Hepatocyte (in vitro differentiated cells): ENCODE data around the gene HCAR1. TPM values are rescaled to one million over a fixed set of nuclear protein-coding genes. Genes with fewer than 3 reads are reported as not detected.
A peak's percentile ranks its signal among the peaks of the same experiment; 100 is the strongest.

ENCODE experiments used
- DNase-seq: peaks from one replicate; pipeline ENCODE4 v3.0.0-alpha.2; 2016; ENCODE audit warnings: low spot score
- H2AFZ ChIP-seq: fragments of 200-600 bp; sonication (generic); 2 replicates; pipeline ENCODE4 v1.6.0; 2016; ENCODE audit warnings: antibody characterized with exemption, mild to moderate bottlenecking
- H3K27ac ChIP-seq: fragments of 200-600 bp; sonication (generic); 2 replicates; pipeline ENCODE4 v1.5.1; 2016; ENCODE audit warnings: mild to moderate bottlenecking
- H3K27me3 ChIP-seq: fragments of 200-600 bp; sonication (generic); 2 replicates; pipeline ENCODE4 v1.6.1; 2016
- H3K36me3 ChIP-seq: fragments of 200-600 bp; sonication (generic); replicated peaks from 2 replicates; pipeline ENCODE4 v1.5.1; 2016; ENCODE audit warnings: low read depth; ENCODE audit not compliant: insufficient read depth
- H3K4me1 ChIP-seq: fragments of 200-600 bp; sonication (generic); 2 replicates; pipeline ENCODE4 v1.5.1; 2016; ENCODE audit warnings: mild to moderate bottlenecking, moderate library complexity; ENCODE audit not compliant: insufficient read depth
- H3K4me2 ChIP-seq: fragments of 200-600 bp; sonication (generic); 2 replicates; pipeline ENCODE4 v1.6.0; 2016
- H3K4me3 ChIP-seq: fragments of 200-600 bp; sonication (generic); 2 replicates; pipeline ENCODE4 v1.5.1; 2016; ENCODE audit warnings: mild to moderate bottlenecking
- H3K79me2 ChIP-seq: fragments of 200-600 bp; sonication (generic); 2 replicates; pipeline ENCODE4 v1.6.0; 2017; ENCODE audit warnings: mild to moderate bottlenecking
- H3K9me2 ChIP-seq: fragments of 200-600 bp; sonication (generic); replicated peaks from 2 replicates; pipeline ENCODE4 v1.6.0; 2017; ENCODE audit warnings: mild to moderate bottlenecking; ENCODE audit not compliant: insufficient read depth
- H3K9me3 ChIP-seq: fragments of 200-600 bp; sonication (generic); 2 replicates; pipeline ENCODE4 v1.5.1; 2016; ENCODE audit warnings: low read depth, mild to moderate bottlenecking
- H4K20me1 ChIP-seq: fragments of 200-600 bp; sonication (generic); 2 replicates; pipeline ENCODE4 v1.6.0; 2016; ENCODE audit warnings: mild to moderate bottlenecking; ENCODE audit not compliant: insufficient read depth, poor library complexity, severe bottlenecking
- CTCF ChIP-seq: fragments of 200-600 bp; sonication (generic); IDR thresholded peaks from 2 replicates; pipeline ENCODE4 v1.5.1; 2016; ENCODE audit warnings: antibody characterized with exemption, mild to moderate bottlenecking; ENCODE audit not compliant: poor library complexity
- EZH2 ChIP-seq: fragments of 200-600 bp; sonication (generic); IDR thresholded peaks from 2 replicates; pipeline ENCODE4 v1.6.1; 2016; ENCODE audit warnings: antibody characterized with exemption, mild to moderate bottlenecking, borderline replicate concordance
- EZH2phosphoT487 ChIP-seq: fragments of 200-600 bp; sonication (generic); IDR thresholded peaks from one replicate; pipeline ENCODE4 v1.6.1; 2018; ENCODE audit warnings: antibody characterized with exemption, mild to moderate bottlenecking, low read depth, moderate library complexity; ENCODE audit not compliant: unreplicated experiment, severe bottlenecking
- WGBS: methylation state at CpG from one replicate; pipeline ENCODE4 v1.1.6; 2016; ENCODE audit warnings: low lambda C conversion rate; ENCODE audit errors: missing lambda C conversion rate; 5-methylcytosine and 5-hydroxymethylcytosine counted together
- polyA plus RNA-seq: library from polyadenylated mRNA; unstranded; fragments of >200 nt; fragmentation: Nextera tagmentation; extraction: Ambion mirVana; gene quantifications from 2 replicates; pipeline ENCODE4 v1.2.1, GENCODE V29; 2016
- total RNA-seq: library from RNA; depleted of rRNA; stranded (reverse); fragments of >200 nt; gene quantifications from 2 replicates; pipeline ENCODE4 v1.2.3, GENCODE V29; 2014

Gene HCAR1
- total and polyA plus RNA-seq, 2 experiments from 2014 or later, result 0.19 to 0.63 TPM

DNA sequence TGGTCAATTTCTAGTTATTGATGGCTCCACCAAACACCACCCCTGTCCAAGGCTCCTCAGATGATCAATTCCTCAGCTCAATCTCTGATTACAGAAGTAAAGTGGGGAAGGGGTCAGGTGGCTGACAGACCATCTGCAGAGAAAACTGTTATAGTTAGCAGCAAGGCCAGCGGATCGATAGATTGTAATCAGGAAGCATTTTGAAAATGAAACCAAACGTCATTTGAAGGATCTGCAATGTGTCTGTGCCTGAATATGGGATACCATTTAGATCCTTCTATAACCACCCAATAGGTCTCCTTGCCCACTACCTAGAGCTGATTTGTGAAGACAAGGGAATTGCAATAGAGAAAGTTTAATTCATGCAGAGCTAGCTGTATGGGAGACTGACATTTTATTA lies 39.1 kb downstream of the HCAR1 start:
- H3K9me3 ChIP-seq, result no peaks in the 10 kb centered on the region
- WGBS, result 89% methylated on average over 3 of the region's 3 CpGs
- H3K79me2 ChIP-seq, result no peaks in the 10 kb centered on the region
- no peak for TF ChIP-seq CTCF
- no peak for TF ChIP-seq EZH2
- no peak for TF ChIP-seq EZH2phosphoT487
- no peaks in the 10 kb centered on the region for H4K20me1 ChIP-seq
- no peak overlapping the region for H3K4me3 ChIP-seq
- no peak overlapping the region for H3K4me2 ChIP-seq
- H3K27me3 ChIP-seq, result no peaks in the 10 kb centered on the region
- no peaks in the 10 kb centered on the region for H3K9me2 ChIP-seq
- no peak for DNase-seq
- peaks cover under 1% of the 10 kb centered on the region for H3K4me1 ChIP-seq
- H3K27ac ChIP-seq, result no peak overlapping the region
- no peak overlapping the region for H2AFZ ChIP-seq
- no peaks in the 10 kb centered on the region for H3K36me3 ChIP-seq

GRCh38 chr12:122688291-122688690 lies 42.4 kb downstream of the HCAR1 start:
- Histone ChIP-seq H3K79me2 (no peaks in the 10 kb centered on the region), H3K4me1 (no peaks in the 10 kb centered on the region), H3K27me3 (no peaks in the 10 kb centered on the region), H3K9me2 (no peaks in the 10 kb centered on the region), H3K27ac (peak overlapping the region; percentile 40), H3K9me3 (no peaks in the 10 kb centered on the region), H3K36me3 (no peaks in the 10 kb centered on the region), H2AFZ (no peak overlapping the region), H3K4me3 (no peak overlapping the region), H3K4me2 (no peak overlapping the region), H4K20me1 (no peaks in the 10 kb centered on the region)
- TF ChIP-seq EZH2phosphoT487 (no peak), CTCF (no peak), EZH2 (no peak)
- WGBS, result 74% methylated on average over 3 of the region's 3 CpGs
- no peak for DNase-seq

DNA sequence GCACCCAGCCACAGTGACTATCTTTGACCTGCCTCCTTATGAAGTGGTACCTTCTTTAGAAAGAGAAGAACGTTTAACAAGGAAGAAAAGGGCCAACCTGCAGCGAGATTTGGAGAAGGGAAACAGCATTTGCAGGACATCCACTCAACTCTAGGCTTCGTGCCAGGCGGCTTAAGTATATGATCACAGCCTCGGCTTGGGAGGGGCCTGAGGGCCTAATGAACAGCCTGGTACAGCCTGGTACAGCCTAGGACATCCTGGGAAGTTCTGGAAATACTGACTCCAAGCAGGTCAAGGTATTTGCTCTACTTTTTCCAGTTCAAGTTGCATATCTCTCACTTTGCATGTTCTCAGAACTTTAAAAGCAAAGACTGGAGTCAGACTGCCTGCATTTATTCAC lies 43.6 kb downstream of the HCAR1 start:
- no peaks in the 10 kb centered on the region for H3K36me3 ChIP-seq
- no peaks in the 10 kb centered on the region for H4K20me1 ChIP-seq
- no peak overlapping the region for H3K4me2 ChIP-seq
- no peaks in the 10 kb centered on the region for H3K4me1 ChIP-seq
- WGBS, result 71% methylated on average over 5 of the region's 5 CpGs
- H3K4me3 ChIP-seq, result no peak overlapping the region
- peak overlapping the region; percentile 29 for H3K27ac ChIP-seq
- no peaks in the 10 kb centered on the region for H3K9me2 ChIP-seq
- H3K9me3 ChIP-seq, result no peaks in the 10 kb centered on the region
- H2AFZ ChIP-seq, result no peak overlapping the region
- H3K27me3 ChIP-seq, result no peaks in the 10 kb centered on the region
- DNase-seq, result peak; percentile 74
- TF ChIP-seq CTCF (no peak), EZH2phosphoT487 (no peak), EZH2 (no peak)
- no peaks in the 10 kb centered on the region for H3K79me2 ChIP-seq

GRCh38 chr12:122686538-122686937 lies 44.1 kb downstream of the HCAR1 start:
- H3K79me2 ChIP-seq, result no peaks in the 10 kb centered on the region
- H3K36me3 ChIP-seq, result no peaks in the 10 kb centered on the region
- H3K27ac ChIP-seq, result peak overlapping the region; percentile 29
- H4K20me1 ChIP-seq, result no peaks in the 10 kb centered on the region
- TF ChIP-seq EZH2phosphoT487 (no peak), EZH2 (no peak), CTCF (no peak)
- no peak for DNase-seq
- H3K4me2 ChIP-seq, result no peak overlapping the region
- WGBS, result 100% methylated on average over 3 of the region's 3 CpGs
- H3K9me3 ChIP-seq, result no peaks in the 10 kb centered on the region
- no peak overlapping the region for H2AFZ ChIP-seq
- H3K27me3 ChIP-seq, result no peaks in the 10 kb centered on the region
- no peak overlapping the region for H3K4me3 ChIP-seq
- H3K9me2 ChIP-seq, result no peaks in the 10 kb centered on the region
- no peaks in the 10 kb centered on the region for H3K4me1 ChIP-seq
